DND-41 (cell line): ENCODE data around the gene TM9SF4.

Experiments used
- ATAC-seq: fragments of 200-7000 bp; cut with Tn5 transposase; 3 replicates; pipeline ENCODE4 v1.9.1; 2021; ENCODE audit warnings: low read depth; ENCODE audit not compliant: insufficient read depth
- DNase-seq: peaks from one replicate; pipeline ENCODE4 v3.0.0-alpha.2; 2020
- H2AFZ ChIP-seq: 2 replicates; pipeline ENCODE4 v1.6.0; 2012; ENCODE audit warnings: low read depth, low read length
- H3K27ac ChIP-seq: 2 replicates; pipeline ENCODE4 v1.5.1; 2012; ENCODE audit warnings: low read length, inconsistent platforms
- H3K27me3 ChIP-seq: fragments of 200-600 bp; sonication (generic); 2 replicates; pipeline ENCODE4 v1.6.0; 2012; ENCODE audit warnings: low read length, mild to moderate bottlenecking, inconsistent platforms; ENCODE audit not compliant: insufficient read depth, poor library complexity
- H3K36me3 ChIP-seq: 2 replicates; pipeline ENCODE4 v1.5.1; 2012; ENCODE audit warnings: low read length, inconsistent platforms; ENCODE audit not compliant: insufficient read depth
- H3K4me1 ChIP-seq: 2 replicates; pipeline ENCODE4 v1.5.1; 2012; ENCODE audit warnings: mild to moderate bottlenecking, low read length; ENCODE audit not compliant: insufficient read depth
- H3K4me2 ChIP-seq: 2 replicates; pipeline ENCODE4 v1.6.0; 2012; ENCODE audit warnings: mild to moderate bottlenecking, moderate library complexity, low read length, inconsistent platforms; ENCODE audit not compliant: insufficient read depth
- H3K4me3 ChIP-seq, 2 experiments: fragments of 200-600 bp in 1 of 2; shearing (Covaris generic) in 1 of 2; 2 replicates each; pipeline ENCODE4 v1.5.1; 2012 to 2016; ENCODE audit warnings: inconsistent platforms in 2 of 2, low read length in 2 of 2, mild to moderate bottlenecking in 2 of 2, low read depth in 1 of 2, moderate library complexity in 1 of 2
- H3K79me2 ChIP-seq: 2 replicates; pipeline ENCODE4 v1.6.0; 2012; ENCODE audit warnings: low read length, inconsistent platforms; ENCODE audit not compliant: insufficient read depth
- H3K9ac ChIP-seq: 2 replicates; pipeline ENCODE4 v1.6.0; 2012; ENCODE audit warnings: low read depth, mild to moderate bottlenecking, inconsistent platforms, low read length, moderate library complexity
- H3K9me3 ChIP-seq: 2 replicates; pipeline ENCODE4 v1.5.1; 2012; ENCODE audit warnings: low read length, moderate library complexity, mild to moderate bottlenecking, inconsistent platforms; ENCODE audit not compliant: insufficient read depth, severe bottlenecking
- H4K20me1 ChIP-seq: 2 replicates; pipeline ENCODE4 v1.6.0; 2012; ENCODE audit warnings: low read length; ENCODE audit not compliant: insufficient read depth
- EZH2 ChIP-seq: IDR thresholded peaks from 3 replicates; pipeline ENCODE4 v1.6.1; 2012; ENCODE audit warnings: borderline replicate concordance, low read depth, mild to moderate bottlenecking, moderate library complexity, low read length, inconsistent platforms; ENCODE audit not compliant: severe bottlenecking
- TF ChIP-seq, protein P1 (sequence below): IDR thresholded peaks from 2 replicates; pipeline ENCODE4 v1.5.1; 2012; ENCODE audit warnings: borderline replicate concordance, low read length, moderate library complexity, mild to moderate bottlenecking; ENCODE audit not compliant: poor library complexity, severe bottlenecking; ENCODE audit errors: extremely low read depth

Gene TM9SF4

DNA sequence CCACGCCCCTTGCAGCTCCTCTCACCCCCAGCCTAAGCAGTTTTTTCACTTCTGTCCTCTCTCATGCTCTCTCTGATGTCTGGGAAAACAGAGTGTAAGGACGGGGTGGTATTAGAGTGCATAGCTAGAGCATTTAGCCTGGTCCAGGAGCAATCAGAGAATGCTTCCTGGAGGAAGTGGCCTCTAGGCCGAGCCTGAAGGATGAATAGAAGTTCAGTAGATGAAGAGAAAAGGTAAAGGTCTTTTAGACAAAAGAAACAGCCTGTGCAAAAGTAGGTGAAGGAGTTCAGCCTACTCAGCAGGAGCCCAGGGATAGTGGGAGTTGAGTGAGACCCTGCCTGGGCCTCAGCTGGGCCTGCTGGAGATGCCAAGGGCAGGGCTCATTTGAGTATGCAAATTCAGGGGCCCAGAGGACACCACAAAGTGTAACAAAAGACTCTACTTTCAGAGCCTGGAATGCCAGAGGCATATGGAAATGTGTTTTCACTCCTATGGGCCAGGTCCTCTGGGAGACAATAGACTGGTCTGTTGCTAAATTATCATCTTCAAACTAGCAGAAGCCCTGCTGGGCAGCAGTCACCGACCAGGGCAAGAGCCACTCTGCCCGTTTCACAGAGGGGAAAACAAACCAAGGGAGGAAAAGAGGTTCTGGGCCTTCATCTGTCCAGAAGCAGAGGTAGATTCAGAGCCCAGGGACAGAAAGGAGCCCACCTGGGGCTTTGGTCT is 19.7 kb upstream of the TM9SF4 start:
- Histone ChIP-seq H3K9me3 (no peaks in the 10 kb centered on the region), H3K4me1 (no peaks in the 10 kb centered on the region), H3K79me2 (no peaks in the 10 kb centered on the region), H3K4me3 (no peak overlapping the region), H3K4me2 (no peak overlapping the region), H3K27me3 (peaks cover 23% of the 10 kb centered on the region), H4K20me1 (no peaks in the 10 kb centered on the region; the same call in 1 of the 2 replicates), H3K9ac (no peak overlapping the region), H2AFZ (no peak overlapping the region), H3K36me3 (no peaks in the 10 kb centered on the region), H3K27ac (no peak overlapping the region)
- ATAC-seq = no peak
- no peak for DNase-seq
- no peak for TF ChIP-seq EZH2
- TF ChIP-seq, protein P1, sequence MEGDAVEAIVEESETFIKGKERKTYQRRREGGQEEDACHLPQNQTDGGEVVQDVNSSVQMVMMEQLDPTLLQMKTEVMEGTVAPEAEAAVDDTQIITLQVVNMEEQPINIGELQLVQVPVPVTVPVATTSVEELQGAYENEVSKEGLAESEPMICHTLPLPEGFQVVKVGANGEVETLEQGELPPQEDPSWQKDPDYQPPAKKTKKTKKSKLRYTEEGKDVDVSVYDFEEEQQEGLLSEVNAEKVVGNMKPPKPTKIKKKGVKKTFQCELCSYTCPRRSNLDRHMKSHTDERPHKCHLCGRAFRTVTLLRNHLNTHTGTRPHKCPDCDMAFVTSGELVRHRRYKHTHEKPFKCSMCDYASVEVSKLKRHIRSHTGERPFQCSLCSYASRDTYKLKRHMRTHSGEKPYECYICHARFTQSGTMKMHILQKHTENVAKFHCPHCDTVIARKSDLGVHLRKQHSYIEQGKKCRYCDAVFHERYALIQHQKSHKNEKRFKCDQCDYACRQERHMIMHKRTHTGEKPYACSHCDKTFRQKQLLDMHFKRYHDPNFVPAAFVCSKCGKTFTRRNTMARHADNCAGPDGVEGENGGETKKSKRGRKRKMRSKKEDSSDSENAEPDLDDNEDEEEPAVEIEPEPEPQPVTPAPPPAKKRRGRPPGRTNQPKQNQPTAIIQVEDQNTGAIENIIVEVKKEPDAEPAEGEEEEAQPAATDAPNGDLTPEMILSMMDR = no peak

DNA sequence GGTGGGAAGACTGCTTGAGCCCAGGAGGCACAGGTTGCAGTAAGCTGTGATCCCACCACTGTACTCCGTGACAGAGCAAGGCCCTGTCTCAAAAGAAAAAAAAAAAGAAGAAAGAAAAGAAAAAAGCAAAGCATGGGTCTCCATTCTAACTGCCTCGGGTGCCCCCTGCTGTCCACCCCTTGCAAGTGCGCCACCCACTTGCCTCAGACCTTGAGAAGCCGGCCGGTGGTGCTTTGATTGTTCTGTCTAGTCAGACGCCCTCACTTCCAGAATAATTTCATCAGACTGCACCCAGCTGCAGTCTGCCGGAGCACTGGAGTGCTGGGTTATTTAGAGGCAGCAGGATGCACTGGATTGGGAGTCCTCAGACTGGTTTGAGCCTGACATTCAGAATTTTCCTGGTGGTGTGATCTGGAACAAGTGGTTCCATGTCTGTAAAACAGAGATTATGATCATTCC is 17.6 kb upstream of the TM9SF4 start:
- H3K9ac ChIP-seq = no peak overlapping the region
- H4K20me1 ChIP-seq = no peaks in the 10 kb centered on the region; the same call in 1 of the 2 replicates
- ATAC-seq (peak; percentile 94), DNase-seq (peak; percentile 88)
- peaks cover 20% of the 10 kb centered on the region for H3K27me3 ChIP-seq
- TF ChIP-seq, protein P1 = peak; percentile 96
- no peak for TF ChIP-seq EZH2
- H3K36me3 ChIP-seq = no peaks in the 10 kb centered on the region
- no peak overlapping the region for H3K27ac ChIP-seq
- no peak overlapping the region for H2AFZ ChIP-seq
- no peak overlapping the region for H3K4me3 ChIP-seq
- H3K79me2 ChIP-seq = no peaks in the 10 kb centered on the region
- no peaks in the 10 kb centered on the region for H3K4me1 ChIP-seq
- H3K9me3 ChIP-seq = no peaks in the 10 kb centered on the region
- no peak overlapping the region for H3K4me2 ChIP-seq

DNA sequence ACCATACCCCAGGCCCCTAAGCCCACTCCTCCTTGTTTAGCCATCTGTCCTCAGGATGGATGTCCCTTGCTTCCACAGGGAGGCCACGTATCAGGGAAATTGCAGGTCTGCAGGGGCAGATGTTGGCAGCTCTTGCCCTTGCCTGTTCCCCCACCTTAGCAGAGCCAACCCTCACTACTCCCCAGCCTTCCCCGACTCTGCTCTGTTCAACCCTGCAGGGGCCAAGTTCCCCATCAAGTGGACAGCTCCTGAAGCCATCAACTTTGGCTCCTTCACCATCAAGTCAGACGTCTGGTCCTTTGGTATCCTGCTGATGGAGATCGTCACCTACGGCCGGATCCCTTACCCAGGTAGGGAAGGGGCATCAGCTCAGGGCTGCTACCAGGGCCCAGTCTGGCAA is 10.7 kb upstream of the TM9SF4 start:
- H3K9ac ChIP-seq = no peak overlapping the region
- ATAC-seq (no peak), DNase-seq (no peak)
- H3K27me3 ChIP-seq = peaks cover 22% of the 10 kb centered on the region
- no peaks in the 10 kb centered on the region for H3K4me1 ChIP-seq
- TF ChIP-seq, protein P1 = no peak
- TF ChIP-seq EZH2 = no peak
- H3K4me2 ChIP-seq = no peak overlapping the region
- H3K79me2 ChIP-seq = no peaks in the 10 kb centered on the region
- H3K9me3 ChIP-seq = no peaks in the 10 kb centered on the region
- no peak overlapping the region for H2AFZ ChIP-seq
- H3K27ac ChIP-seq = no peak overlapping the region
- no peak overlapping the region for H3K4me3 ChIP-seq
- no peaks in the 10 kb centered on the region for H3K36me3 ChIP-seq
- H4K20me1 ChIP-seq = no peaks in the 10 kb centered on the region
